Testis (tissue), 2 donors: ENCODE measurements around the gene PSMB2.

Source experiments
- POLR2A ChIP-seq: fragments of 450-650 bp; IDR thresholded peaks from one replicate; pipeline ENCODE4 v1.6.1; 2017; ENCODE audit warnings: antibody characterized with exemption, mild to moderate bottlenecking, moderate library complexity
- TF ChIP-seq, protein P1 (sequence below), 3 experiments: fragments of 450-650 bp in 2 of 3; fragments of 200-600 bp in 1 of 3; sonication (generic) in 1 of 3; IDR thresholded peaks; one replicate each; pipeline ENCODE4 v1.5.1; 2016 to 2019; ENCODE audit warnings: antibody characterized with exemption in 3 of 3, mild to moderate bottlenecking in 2 of 3, moderate library complexity in 1 of 3

DNA sequence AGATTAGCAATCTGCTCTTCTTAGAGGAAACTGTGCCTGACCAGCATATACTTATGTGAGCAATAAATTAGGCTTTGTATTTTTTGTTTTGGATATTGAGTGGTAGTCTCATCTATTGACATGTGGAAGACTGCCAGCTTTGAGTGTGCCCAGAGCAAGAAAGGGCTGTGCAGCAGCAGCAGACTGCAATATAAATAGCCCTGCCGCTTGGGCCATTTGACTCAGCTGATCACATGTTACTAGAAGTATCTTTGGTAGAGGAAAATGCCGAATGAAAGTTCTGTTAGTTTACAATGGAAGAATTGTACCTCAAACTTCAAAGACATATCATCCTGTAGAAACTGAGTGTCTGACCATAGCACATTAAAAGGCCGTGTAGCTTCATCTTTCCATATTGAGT lies 9.1 kb upstream of the PSMB2 start:
- TF ChIP-seq, protein P1, sequence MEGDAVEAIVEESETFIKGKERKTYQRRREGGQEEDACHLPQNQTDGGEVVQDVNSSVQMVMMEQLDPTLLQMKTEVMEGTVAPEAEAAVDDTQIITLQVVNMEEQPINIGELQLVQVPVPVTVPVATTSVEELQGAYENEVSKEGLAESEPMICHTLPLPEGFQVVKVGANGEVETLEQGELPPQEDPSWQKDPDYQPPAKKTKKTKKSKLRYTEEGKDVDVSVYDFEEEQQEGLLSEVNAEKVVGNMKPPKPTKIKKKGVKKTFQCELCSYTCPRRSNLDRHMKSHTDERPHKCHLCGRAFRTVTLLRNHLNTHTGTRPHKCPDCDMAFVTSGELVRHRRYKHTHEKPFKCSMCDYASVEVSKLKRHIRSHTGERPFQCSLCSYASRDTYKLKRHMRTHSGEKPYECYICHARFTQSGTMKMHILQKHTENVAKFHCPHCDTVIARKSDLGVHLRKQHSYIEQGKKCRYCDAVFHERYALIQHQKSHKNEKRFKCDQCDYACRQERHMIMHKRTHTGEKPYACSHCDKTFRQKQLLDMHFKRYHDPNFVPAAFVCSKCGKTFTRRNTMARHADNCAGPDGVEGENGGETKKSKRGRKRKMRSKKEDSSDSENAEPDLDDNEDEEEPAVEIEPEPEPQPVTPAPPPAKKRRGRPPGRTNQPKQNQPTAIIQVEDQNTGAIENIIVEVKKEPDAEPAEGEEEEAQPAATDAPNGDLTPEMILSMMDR (IDR thresholded peaks at IDR 0.05), result no peak
- TF ChIP-seq POLR2A, result no peak
